Measurements from ENCODE around the gene IL11. TPM values are rescaled to one million over a fixed set of nuclear protein-coding genes. Genes with fewer than 3 reads are reported as not detected.

The IL11 gene
- total RNA-seq, 4 donors from 2014 or later: 1.6 TPM; not detected in 3

DNA sequence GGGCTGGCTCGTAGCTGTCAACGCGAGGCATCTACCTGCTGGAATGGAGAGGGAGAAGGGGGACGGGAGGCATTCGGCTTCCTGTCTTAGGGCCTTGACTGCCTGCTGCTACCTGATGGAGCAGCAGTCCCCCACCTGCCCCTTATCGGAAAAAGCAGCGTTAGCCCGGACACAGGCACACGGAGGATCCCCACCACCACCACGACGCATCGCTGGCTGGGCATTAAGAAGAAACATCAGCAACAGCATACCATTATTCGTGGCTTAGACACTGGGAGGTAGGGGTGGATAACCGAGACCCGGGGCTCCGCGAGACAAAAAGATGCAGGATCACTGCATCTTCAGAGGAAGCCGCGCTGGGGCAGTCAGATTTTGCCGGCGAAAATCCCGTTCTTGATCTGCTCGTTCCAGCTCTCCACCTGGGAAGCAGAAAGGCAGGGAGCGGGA is 16.9 kb downstream of the IL11 start:
- Histone ChIP-seq H3K27ac (no peak overlapping the region), H3K27me3 (peaks cover 24 to 36% of the 10 kb centered on the region in 2 donors), H3K36me3 (no peaks in the 10 kb centered on the region), H3K4me1 (peaks cover 5 to 16% of the 10 kb centered on the region in 2 donors), H3K9me3 (no peaks in the 10 kb centered on the region), H3K4me3 (peak overlapping the region; percentile 22 to 29)
- intact Hi-C loops (cut with DNase I; ENCODE audit: low total_unique reads): no loop called here
- TF ChIP-seq CTCF (IDR thresholded peaks at IDR 0.05): no peak
- no peak for TF ChIP-seq POLR2A (IDR thresholded peaks at IDR 0.05)
- DNase-seq: no peak

GRCh38 chr19:55352549-55353145 is 17.6 kb downstream of the IL11 start:
- H3K4me1 ChIP-seq: peaks cover 5 to 16% of the 10 kb centered on the region in 2 donors
- no peaks in the 10 kb centered on the region for H3K36me3 ChIP-seq
- no peak overlapping the region for H3K27ac ChIP-seq
- H3K9me3 ChIP-seq: no peaks in the 10 kb centered on the region
- TF ChIP-seq POLR2A (IDR thresholded peaks at IDR 0.05) (no peak), CTCF (IDR thresholded peaks at IDR 0.05) (no peak)
- H3K27me3 ChIP-seq: peaks cover 24 to 36% of the 10 kb centered on the region in 2 donors
- no peak for DNase-seq
- intact Hi-C loops (cut with DNase I; ENCODE audit: low total_unique reads): no loop called here
- no peak overlapping the region for H3K4me3 ChIP-seq

DNA sequence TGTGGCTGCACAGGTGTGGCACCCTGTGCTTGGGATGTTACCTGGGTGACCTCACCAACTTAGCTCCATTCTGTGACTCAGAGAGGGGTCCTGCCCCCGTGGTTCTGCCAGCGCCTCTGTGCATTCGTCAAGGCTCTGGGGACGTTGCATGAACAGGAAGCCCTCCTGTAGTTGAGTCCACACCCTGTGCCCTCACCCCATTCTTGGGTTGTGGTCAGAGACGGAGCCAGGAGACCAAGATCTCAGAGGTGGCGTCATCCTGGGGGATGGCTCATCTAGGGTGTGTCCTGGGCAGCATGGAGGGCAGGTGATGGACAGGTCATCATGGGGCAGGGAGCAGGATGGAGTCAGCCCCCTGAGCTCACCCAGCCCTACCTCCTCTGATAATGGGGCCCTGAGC is 18.2 kb downstream of the IL11 start:
- intact Hi-C loops (cut with DNase I; ENCODE audit: low total_unique reads): no loop called here
- H3K27me3 ChIP-seq: peaks cover 24 to 36% of the 10 kb centered on the region in 2 donors
- no peak for TF ChIP-seq POLR2A (IDR thresholded peaks at IDR 0.05)
- no peak for TF ChIP-seq CTCF (IDR thresholded peaks at IDR 0.05)

GRCh38 chr19:55350620-55351315 is 19.5 kb downstream of the IL11 start:
- Histone ChIP-seq H3K4me3 (no peak overlapping the region), H3K27me3 (peaks cover 24 to 36% of the 10 kb centered on the region in 2 donors), H3K4me1 (peaks cover 5 to 16% of the 10 kb centered on the region in 2 donors), H3K36me3 (no peaks in the 10 kb centered on the region), H3K27ac (no peak overlapping the region), H3K9me3 (no peaks in the 10 kb centered on the region)
- no peak for DNase-seq
- intact Hi-C loops (cut with DNase I; ENCODE audit: low total_unique reads): no loop called here
- no peak for TF ChIP-seq CTCF (IDR thresholded peaks at IDR 0.05)
- TF ChIP-seq POLR2A (IDR thresholded peaks at IDR 0.05): no peak

More for the DNA sequence above, 18.2 kb downstream of the IL11 start:
- Histone ChIP-seq H3K4me1 (peaks cover 5 to 16% of the 10 kb centered on the region in 2 donors), H3K36me3 (no peaks in the 10 kb centered on the region), H3K27ac (no peak overlapping the region), H3K9me3 (no peaks in the 10 kb centered on the region), H3K4me3 (no peak overlapping the region)
- DNase-seq: no peak

DNA sequence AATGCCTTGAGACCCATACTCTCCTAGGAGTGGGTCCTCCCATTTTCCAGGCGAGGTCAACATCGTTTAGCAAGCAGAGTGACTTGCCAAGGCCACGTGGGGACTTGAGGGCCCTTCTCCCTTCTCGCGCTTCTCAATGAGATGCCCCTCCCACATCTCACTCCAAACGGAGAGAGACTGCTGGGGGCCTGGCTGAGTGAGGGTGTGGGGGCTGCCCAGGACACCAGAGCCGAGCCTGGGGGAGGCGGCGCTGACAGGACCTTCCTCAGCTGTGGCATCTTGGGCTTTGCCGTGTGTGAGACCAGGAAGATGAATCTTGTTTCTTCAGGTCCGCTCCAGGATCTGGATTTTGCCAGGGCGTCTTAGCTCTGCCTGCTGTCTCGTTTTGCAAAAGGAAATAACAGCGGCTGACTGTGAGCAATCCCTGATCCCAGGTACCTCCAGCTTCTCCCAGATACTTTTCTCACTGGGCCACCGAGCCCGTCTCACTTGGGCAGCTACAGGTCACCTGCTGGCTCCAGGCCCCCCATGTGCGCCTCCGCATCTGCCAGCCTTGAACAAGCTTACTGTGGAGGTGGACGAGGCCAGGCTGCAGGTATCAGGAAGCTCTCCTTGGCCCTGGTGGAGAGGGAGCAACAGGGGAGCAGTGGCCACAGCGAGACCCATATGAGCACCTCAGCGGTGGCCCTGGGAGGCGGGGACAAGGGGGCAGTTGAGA is 21.8 kb downstream of the IL11 start:
- Histone ChIP-seq H3K9me3 (no peaks in the 10 kb centered on the region), H3K4me3 (no peak overlapping the region), H3K36me3 (no peaks in the 10 kb centered on the region), H3K4me1 (peaks cover 3 to 5% of the 10 kb centered on the region in 2 donors), H3K27ac (no peak overlapping the region), H3K27me3 (peaks cover 14 to 23% of the 10 kb centered on the region in 2 donors)
- no peak for DNase-seq
- intact Hi-C loops (cut with DNase I; ENCODE audit: low total_unique reads): no loop called here
- TF ChIP-seq POLR2A (IDR thresholded peaks at IDR 0.05) (no peak), CTCF (IDR thresholded peaks at IDR 0.05) (no peak)
